Esophagus muscularis mucosa (tissue), 4 donors: ENCODE results near the gene ATL3. TPM values are rescaled to one million over a fixed set of nuclear protein-coding genes. Genes with fewer than 3 reads are reported as not detected.
A peak's percentile ranks its signal among the peaks of the same experiment; 100 is the strongest.
"Not testable (repeated sequence)": the region's sequence is repeated elsewhere in the genome, so short reads cannot be mapped to it uniquely, and the experiment has no call there.

Experiments used
- DNase-seq: peaks from one replicate; pipeline ENCODE4 v3.0.0-alpha.2; 2017; ENCODE audit errors: extremely low spot score
- H3K27ac ChIP-seq, 4 donors: fragments of 200-600 bp; sonication (generic); replicated peaks in 1 of 4; 1 replicate in 3 of 4; 2 replicates in 1 of 4; pipeline ENCODE4 v1.5.1; 2016 to 2019; ENCODE audit warnings: mild to moderate bottlenecking in 1 of 4
- H3K27me3 ChIP-seq, 4 donors: fragments of 200-600 bp; sonication (generic); one replicate each; pipeline versions ENCODE4 v1.5.1 to v1.6.0; 2016 to 2019
- H3K36me3 ChIP-seq, 4 donors: fragments of 200-600 bp; sonication (generic); one replicate each; pipeline ENCODE4 v1.5.1; 2016 to 2019
- H3K4me1 ChIP-seq, 4 donors: fragments of 200-600 bp; sonication (generic); one replicate each; pipeline ENCODE4 v1.5.1; 2016 to 2019
- H3K4me3 ChIP-seq, 4 donors: fragments of 200-600 bp; sonication (generic); 1 replicate in 2 of 4; 2 replicates in 2 of 4; pipeline ENCODE4 v1.5.1; 2016 to 2019; ENCODE audit warnings: mild to moderate bottlenecking in 4 of 4, moderate library complexity in 1 of 4
- H3K9me3 ChIP-seq, 4 donors: fragments of 200-600 bp; sonication (generic); 1 replicate in 3 of 4; 2 replicates in 1 of 4; pipeline ENCODE4 v1.5.1; 2016 to 2019
- CTCF ChIP-seq, 3 experiments: fragments of 200-600 bp in 2 of 3; fragments of 450-650 bp in 1 of 3; sonication (generic) in 2 of 3; IDR thresholded peaks; one replicate each; pipeline ENCODE4 v1.5.1; 2017 to 2019; ENCODE audit warnings: antibody characterized with exemption in 3 of 3, mild to moderate bottlenecking in 2 of 3, moderate library complexity in 1 of 3
- EP300 ChIP-seq: sonication (generic); formaldehyde crosslinking; IDR thresholded peaks from one replicate; pipeline ENCODE4 v1.6.1; 2017; ENCODE audit warnings: antibody characterized with exemption
- POLR2A ChIP-seq: fragments of 450-650 bp; IDR thresholded peaks from one replicate; pipeline ENCODE4 v1.6.1; 2017; ENCODE audit warnings: antibody characterized with exemption, moderate library complexity, mild to moderate bottlenecking, low read depth
- POLR2AphosphoS5 ChIP-seq, 2 donors: sonication (generic); formaldehyde crosslinking; IDR thresholded peaks; one replicate each; pipeline ENCODE4 v1.6.1; 2017; ENCODE audit warnings: antibody characterized with exemption in 2 of 2
- WGBS: methylation state at CpG from one replicate; pipeline ENCODE4 v1.1.5; 2018; 5-methylcytosine and 5-hydroxymethylcytosine counted together
- intact Hi-C: fragments of 100-400 bp; cut with DNase I; formaldehyde crosslinking; loops from one replicate; pipeline ENCODE4 v1.15.1; 2023
- total RNA-seq, 4 donors: library from RNA; depleted of rRNA; stranded (reverse); fragments of >200 nt; gene quantifications; one replicate each; pipeline versions ENCODE4 v1.1.0 to v1.2.1, GENCODE V29; 2016

Gene ATL3
- total RNA-seq, 4 donors from 2014 or later: 138 to 202 (median 144) TPM

- H3K4me3 ChIP-seq: no peak overlapping the region
- WGBS: 94% methylated on average over 1 of the region's 1 CpG
- no peaks in the 10 kb centered on the region for H3K27me3 ChIP-seq
- H3K36me3 ChIP-seq: no peaks in the 10 kb centered on the region
- H3K4me1 ChIP-seq: no peaks in the 10 kb centered on the region
- DNase-seq: no peak
- TF ChIP-seq EP300 (no peak), POLR2A (no peak), CTCF (IDR thresholded peaks at IDR 0.05) (no peak), POLR2AphosphoS5 (IDR thresholded peaks at IDR 0.05) (no peak)
- intact Hi-C loops: no loop called here
- H3K27ac ChIP-seq: no peak overlapping the region
- H3K9me3 ChIP-seq: no peaks in the 10 kb centered on the region
Measured at GRCh38 chr11:63621071-63621470, 50.1 kb downstream of the ATL3 start.

GRCh38 chr11:63619967-63620366 is 51.2 kb downstream of the ATL3 start:
- Histone ChIP-seq H3K27me3 (no peaks in the 10 kb centered on the region), H3K9me3 (no peaks in the 10 kb centered on the region), H3K36me3 (no peaks in the 10 kb centered on the region), H3K4me3 (no peak overlapping the region), H3K27ac (no peak overlapping the region), H3K4me1 (no peaks in the 10 kb centered on the region)
- intact Hi-C loops: no loop called here
- WGBS: 67% methylated on average over 6 of the region's 6 CpGs
- no peak for DNase-seq
- TF ChIP-seq POLR2A: no peak
- TF ChIP-seq CTCF (IDR thresholded peaks at IDR 0.05): no peak
- no peak for TF ChIP-seq EP300
- TF ChIP-seq POLR2AphosphoS5 (IDR thresholded peaks at IDR 0.05): no peak

GRCh38 chr11:63617686-63618085 is 53.5 kb downstream of the ATL3 start:
- H3K9me3 ChIP-seq, intact Hi-C loops, H3K27ac ChIP-seq, H3K27me3 ChIP-seq, DNase-seq, H3K36me3 ChIP-seq, H3K4me3 ChIP-seq: not testable (repeated sequence)
- peaks cover 3 to 12% (median 8%) of the 10 kb centered on the region in 4 donors for H3K4me1 ChIP-seq
- 95% methylated on average over 5 of the region's 5 CpGs for WGBS

- WGBS: 81% methylated on average over 3 of the region's 3 CpGs
- Histone ChIP-seq H3K4me1 (peaks cover 9 to 17% (median 15%) of the 10 kb centered on the region in 4 donors), H3K9me3 (no peaks in the 10 kb centered on the region), H3K27me3 (no peaks in the 10 kb centered on the region), H3K36me3 (no peaks in the 10 kb centered on the region), H3K4me3 (no peak overlapping the region), H3K27ac (no peak overlapping the region)
- DNase-seq: no peak
- intact Hi-C loops: no loop called here
- TF ChIP-seq POLR2A (no peak), EP300 (no peak), POLR2AphosphoS5 (IDR thresholded peaks at IDR 0.05) (no peak), CTCF (IDR thresholded peaks at IDR 0.05) (no peak)
Measured at GRCh38 chr11:63616953-63617352, 54.2 kb downstream of the ATL3 start.

GRCh38 chr11:63614136-63614671 is 57.0 kb downstream of the ATL3 start, which contains the start of gene PLAAT3:
PLAAT3 (minus strand) TSS chr11:63614433; CDS start chr11:63614014, 419 bp downstream.
- intact Hi-C loops: loop anchor here (5.0 kb wide), 1 partner anchor 42 kb away; no protein-coding TSS in a partner anchor
- Histone ChIP-seq H3K4me3 (peak within 1 kb of the TSS; percentile 70 to 87 (median 80)), H3K9me3 (no peaks in the 10 kb centered on the region), H3K27ac (peak within 1 kb of the TSS; percentile 83 to 92 (median 90)), H3K4me1 (peaks cover 36 to 45% (median 43%) of the 10 kb centered on the region in 4 donors), H3K36me3 (no peaks in the 10 kb centered on the region), H3K27me3 (no peaks in the 10 kb centered on the region)
- no peak for DNase-seq
- WGBS: under 1% methylated on average over 20 of the region's 53 CpGs
- TF ChIP-seq POLR2AphosphoS5 (IDR thresholded peaks at IDR 0.05) (peak; percentile 78 to 94), CTCF (IDR thresholded peaks at IDR 0.05) (no peak), EP300 (no peak), POLR2A (peak; percentile 51)
